Endothelial cell (in vitro differentiated cells): ENCODE data around the gene KRTAP4-6. TPM values are rescaled to one million over a fixed set of nuclear protein-coding genes. Genes with fewer than 3 reads are reported as not detected.

ENCODE experiments used
- DNase-seq: peaks from one replicate; pipeline ENCODE4 v3.0.0; 2021; ENCODE audit warnings: low spot score
- H3K27ac Mint-ChIP-seq: one replicate; pipeline ENCODE4 v1.8.0; 2021; ENCODE audit warnings: mixed read lengths, inconsistent platforms; ENCODE audit not compliant: unreplicated experiment
- H3K27me3 Mint-ChIP-seq: one replicate; pipeline ENCODE4 v1.8.0; 2021; ENCODE audit warnings: mild to moderate bottlenecking, moderate library complexity, mixed read lengths, inconsistent platforms; ENCODE audit not compliant: unreplicated experiment
- H3K36me3 Mint-ChIP-seq: one replicate; pipeline ENCODE4 v1.8.0; 2021; ENCODE audit warnings: mild to moderate bottlenecking, low read depth, mixed read lengths, inconsistent platforms; ENCODE audit not compliant: unreplicated experiment
- H3K4me1 Mint-ChIP-seq: one replicate; pipeline ENCODE4 v1.8.0; 2021; ENCODE audit warnings: mild to moderate bottlenecking, mixed read lengths, inconsistent platforms; ENCODE audit not compliant: unreplicated experiment
- H3K4me3 Mint-ChIP-seq: one replicate; pipeline ENCODE4 v1.8.0; 2021; ENCODE audit warnings: mild to moderate bottlenecking, mixed read lengths, inconsistent platforms; ENCODE audit not compliant: unreplicated experiment
- H3K9me3 Mint-ChIP-seq: one replicate; pipeline ENCODE4 v1.8.0; 2021; ENCODE audit warnings: mixed read lengths, inconsistent platforms; ENCODE audit not compliant: unreplicated experiment
- CTCF ChIP-seq: fragments of 200-600 bp; sonication (generic); IDR thresholded peaks from one replicate; pipeline ENCODE4 v1.5.0; 2021; ENCODE audit warnings: antibody characterized with exemption; ENCODE audit not compliant: unreplicated experiment
- total RNA-seq: library from RNA; stranded (reverse); fragmentation: NEBNext Ultra II Directional; extraction: Animal tissue kit (Norgen Biotek cat#: 25700); gene quantifications from one replicate; pipeline ENCODE4 v1.2.1, GENCODE V29; 2021; ENCODE audit not compliant: unreplicated experiment

The KRTAP4-6 gene
- total RNA-seq, 1 donor from 2014 or later = not detected

GRCh38 chr17:41178843-41179616 lies 38.7 kb upstream of the KRTAP4-6 start:
- Mint-ChIP-seq H3K4me1 (no peaks in the 10 kb centered on the region), H3K4me3 (no peak overlapping the region), H3K27me3 (no peaks in the 10 kb centered on the region), H3K9me3 (no peaks in the 10 kb centered on the region), H3K36me3 (no peaks in the 10 kb centered on the region), H3K27ac (no peak overlapping the region)
- DNase-seq = no peak
- TF ChIP-seq CTCF = no peak

GRCh38 chr17:41178341-41178740 lies 38.0 kb upstream of the KRTAP4-6 start:
- DNase-seq = no peak
- no peak for TF ChIP-seq CTCF
- H3K27me3 Mint-ChIP-seq = no peaks in the 10 kb centered on the region
- no peaks in the 10 kb centered on the region for H3K4me1 Mint-ChIP-seq
- no peak overlapping the region for H3K4me3 Mint-ChIP-seq
- no peaks in the 10 kb centered on the region for H3K9me3 Mint-ChIP-seq
- no peak overlapping the region for H3K27ac Mint-ChIP-seq
- no peaks in the 10 kb centered on the region for H3K36me3 Mint-ChIP-seq

- Mint-ChIP-seq H3K27ac (no peak within 1 kb of the TSS), H3K36me3 (no peaks in the 10 kb centered on the region), H3K9me3 (no peaks in the 10 kb centered on the region), H3K4me3 (no peak within 1 kb of the TSS), H3K4me1 (no peaks in the 10 kb centered on the region), H3K27me3 (no peaks in the 10 kb centered on the region)
- TF ChIP-seq CTCF = no peak
- no peak for DNase-seq
Measured at GRCh38 chr17:41177727-41178271, 37.5 kb upstream of the KRTAP4-6 start, which contains the start of gene KRTAP4-2. KRTAP4-2 (minus strand) TSS chr17:41178221; CDS start chr17:41178164, 57 bp downstream.

- Mint-ChIP-seq H3K4me1 (no peaks in the 10 kb centered on the region), H3K4me3 (no peak overlapping the region), H3K36me3 (no peaks in the 10 kb centered on the region), H3K9me3 (no peaks in the 10 kb centered on the region), H3K27ac (no peak overlapping the region), H3K27me3 (no peaks in the 10 kb centered on the region)
- no peak for TF ChIP-seq CTCF
- no peak for DNase-seq
Measured at GRCh38 chr17:41176744-41177387, 36.5 kb upstream of the KRTAP4-6 start.

- Mint-ChIP-seq H3K27me3 (no peaks in the 10 kb centered on the region), H3K4me3 (no peak overlapping the region), H3K36me3 (no peaks in the 10 kb centered on the region), H3K9me3 (no peaks in the 10 kb centered on the region), H3K27ac (no peak overlapping the region), H3K4me1 (no peaks in the 10 kb centered on the region)
- TF ChIP-seq CTCF = no peak
- DNase-seq = no peak
Measured at GRCh38 chr17:41171886-41172285, 31.5 kb upstream of the KRTAP4-6 start.
